ENCODE data around the gene C1orf115. TPM values are rescaled to one million over a fixed set of nuclear protein-coding genes. Genes with fewer than 3 reads are reported as not detected.

Gene C1orf115
- total RNA-seq, 1 experiment from 2014 or later = 33.9 TPM

GRCh38 chr1:220707160-220707559, 17.0 kb downstream of the C1orf115 start:
- Histone ChIP-seq H3K4me3 (ENCODE audit: low read depth, low read length) (no peak overlapping the region), H3K4me1 (peaks cover 7% of the 10 kb centered on the region; the same call in 1 of the 2 replicates), H3K27me3 (replicated peaks; ENCODE audit: control insufficient read depth, insufficient read depth, low read length) (no peaks in the 10 kb centered on the region), H3K9me3 (no peaks in the 10 kb centered on the region), H3K36me3 (ENCODE audit: control insufficient read depth, insufficient read depth, low read length) (no peaks in the 10 kb centered on the region)
- Mint-ChIP-seq H3K27me3 (ENCODE audit: insufficient read depth, unreplicated experiment) (no peaks in the 10 kb centered on the region), H3K36me3 (ENCODE audit: insufficient read depth, unreplicated experiment) (no peaks in the 10 kb centered on the region), H3K27ac (ENCODE audit: unreplicated experiment) (no peak overlapping the region), H3K9me3 (ENCODE audit: unreplicated experiment) (no peaks in the 10 kb centered on the region), H3K4me1 (ENCODE audit: low read depth, unreplicated experiment) (no peaks in the 10 kb centered on the region), H3K4me3 (ENCODE audit: unreplicated experiment) (no peak overlapping the region)
- DNase-seq = no peak
- CTCF ChIA-PET = no interaction called here
- POLR2A ChIA-PET = no interaction called here
- no peak for TF ChIP-seq CTCF (IDR thresholded peaks at IDR 0.05; ENCODE audit: insufficient read depth in 1 of 2, low read depth in 1 of 2, low read length in 1 of 2, severe bottlenecking in 1 of 2, unreplicated experiment in 1 of 2)
- BruUV-seq (replicated peaks) = no TSS peak
- intact Hi-C loops (cut with micrococcal nuclease; ENCODE audit: unreplicated experiment) = no loop called here

- peaks cover 7% of the 10 kb centered on the region; the same call in 1 of the 2 replicates for H3K4me1 ChIP-seq
- Mint-ChIP-seq H3K27ac (ENCODE audit: unreplicated experiment) (no peak overlapping the region), H3K36me3 (ENCODE audit: insufficient read depth, unreplicated experiment) (no peaks in the 10 kb centered on the region), H3K27me3 (ENCODE audit: insufficient read depth, unreplicated experiment) (no peaks in the 10 kb centered on the region), H3K9me3 (ENCODE audit: unreplicated experiment) (no peaks in the 10 kb centered on the region), H3K4me1 (ENCODE audit: low read depth, unreplicated experiment) (no peaks in the 10 kb centered on the region), H3K4me3 (ENCODE audit: unreplicated experiment) (no peak overlapping the region)
- no TSS peak for BruUV-seq (replicated peaks)
- H3K27me3 ChIP-seq (replicated peaks; ENCODE audit: control insufficient read depth, insufficient read depth, low read length) = no peaks in the 10 kb centered on the region
- no peak for TF ChIP-seq CTCF (IDR thresholded peaks at IDR 0.05; ENCODE audit: insufficient read depth in 1 of 2, low read depth in 1 of 2, low read length in 1 of 2, severe bottlenecking in 1 of 2, unreplicated experiment in 1 of 2)
- H3K36me3 ChIP-seq (ENCODE audit: control insufficient read depth, insufficient read depth, low read length) = no peaks in the 10 kb centered on the region
- intact Hi-C loops (cut with micrococcal nuclease; ENCODE audit: unreplicated experiment) = loop anchor here (1.0 kb wide), 1 partner anchor 8 kb away; no protein-coding TSS in a partner anchor
- POLR2A ChIA-PET = no interaction called here
- no peak for DNase-seq
- CTCF ChIA-PET = interaction anchor here (0.7 kb wide), 1 partner anchor 25 kb away, joined by 6 read pairs; no protein-coding TSS in a partner anchor
- no peaks in the 10 kb centered on the region for H3K9me3 ChIP-seq
- no peak overlapping the region for H3K4me3 ChIP-seq (ENCODE audit: low read depth, low read length)
These were observed 18.1 kb downstream of the C1orf115 start for GRCh38 chr1:220708244-220708643.

GRCh38 chr1:220708936-220709801, 19.0 kb downstream of the C1orf115 start:
- no peak overlapping the region for H3K4me3 Mint-ChIP-seq (ENCODE audit: unreplicated experiment)
- H3K27me3 Mint-ChIP-seq (ENCODE audit: insufficient read depth, unreplicated experiment) = no peaks in the 10 kb centered on the region
- POLR2A ChIA-PET = no interaction called here
- no peak overlapping the region for H3K27ac Mint-ChIP-seq (ENCODE audit: unreplicated experiment)
- CTCF ChIA-PET = interaction anchor here (0.7 kb wide), 1 partner anchor 24 kb away, joined by 6 read pairs; no protein-coding TSS in a partner anchor
- H3K36me3 Mint-ChIP-seq (ENCODE audit: insufficient read depth, unreplicated experiment) = no peaks in the 10 kb centered on the region
- intact Hi-C loops (cut with micrococcal nuclease; ENCODE audit: unreplicated experiment) = loop anchor here (1.0 kb wide), 1 partner anchor 9 kb away; no protein-coding TSS in a partner anchor
- H3K4me3 ChIP-seq (ENCODE audit: low read depth, low read length) = no peak overlapping the region
- TF ChIP-seq CTCF (IDR thresholded peaks at IDR 0.05; ENCODE audit: insufficient read depth in 1 of 2, low read depth in 1 of 2, low read length in 1 of 2, severe bottlenecking in 1 of 2, unreplicated experiment in 1 of 2) = no peak
- H3K9me3 Mint-ChIP-seq (ENCODE audit: unreplicated experiment) = no peaks in the 10 kb centered on the region
- peaks cover 7% of the 10 kb centered on the region; the same call in 1 of the 2 replicates for H3K4me1 ChIP-seq
- H3K27me3 ChIP-seq (replicated peaks; ENCODE audit: control insufficient read depth, insufficient read depth, low read length) = no peaks in the 10 kb centered on the region
- no peak for DNase-seq
- no TSS peak for BruUV-seq (replicated peaks)
- no peaks in the 10 kb centered on the region for H3K9me3 ChIP-seq
- H3K36me3 ChIP-seq (ENCODE audit: control insufficient read depth, insufficient read depth, low read length) = no peaks in the 10 kb centered on the region
- H3K4me1 Mint-ChIP-seq (ENCODE audit: low read depth, unreplicated experiment) = no peaks in the 10 kb centered on the region

All from Caco-2 (cell line).